Hepatic stellate cell (primary cell): ENCODE measurements around the gene C11orf21.
"Not testable (repeated sequence)": the region's sequence is repeated elsewhere in the genome, so short reads cannot be mapped to it uniquely, and the experiment has no call there.

ENCODE experiments used
- DNase-seq: peaks from one replicate; pipeline ENCODE4 v3.0.0; 2011; ENCODE audit warnings: low spot score

Gene C11orf21

GRCh38 chr11:2296913-2297622 lies 4.7 kb downstream of the C11orf21 start:
- DNase-seq: no peak

- DNase-seq: no peak
Measured at GRCh38 chr11:2295971-2296912, 5.5 kb downstream of the C11orf21 start.

GRCh38 chr11:2294926-2295290 lies 6.8 kb downstream of the C11orf21 start:
- no peak for DNase-seq

- DNase-seq: no peak
Measured at GRCh38 chr11:2293984-2294925, 7.5 kb downstream of the C11orf21 start.

- DNase-seq: no peak
Measured at GRCh38 chr11:2293531-2293971, 8.2 kb downstream of the C11orf21 start.

- no peak for DNase-seq
Measured at GRCh38 chr11:2290351-2290841, 11.3 kb downstream of the C11orf21 start.

GRCh38 chr11:2289859-2290258 lies 11.9 kb downstream of the C11orf21 start:
- DNase-seq: no peak

- DNase-seq: no peak
Measured at GRCh38 chr11:2289350-2289749, 12.4 kb downstream of the C11orf21 start.

- DNase-seq: no peak
Measured at GRCh38 chr11:2287091-2287490, 14.6 kb downstream of the C11orf21 start.

- DNase-seq: not testable (repeated sequence)
Measured at GRCh38 chr11:2286350-2286749, 15.4 kb downstream of the C11orf21 start.

GRCh38 chr11:2280208-2280607 lies 21.5 kb downstream of the C11orf21 start:
- no peak for DNase-seq

- no peak for DNase-seq
Measured at GRCh38 chr11:2277933-2278523, 23.7 kb downstream of the C11orf21 start.

GRCh38 chr11:2277008-2277346 lies 24.7 kb downstream of the C11orf21 start:
- DNase-seq: no peak

- DNase-seq: no peak
Measured at GRCh38 chr11:2276280-2277007, 25.3 kb downstream of the C11orf21 start.

GRCh38 chr11:2275334-2276279 lies 26.1 kb downstream of the C11orf21 start:
- DNase-seq: no peak

- DNase-seq: no peak
Measured at GRCh38 chr11:2273771-2274170, 27.9 kb downstream of the C11orf21 start.

- no peak for DNase-seq
Measured at GRCh38 chr11:2273311-2273710, 28.4 kb downstream of the C11orf21 start.

GRCh38 chr11:2272946-2273280 lies 28.8 kb downstream of the C11orf21 start:
- DNase-seq: no peak

- no peak for DNase-seq
Measured at GRCh38 chr11:2272228-2272945, 29.3 kb downstream of the C11orf21 start.
